ENCODE measurements around the gene FER.

FER gene

GRCh38 chr5:109223531-109223930, 475.8 kb downstream of the FER start:
- no peak for FAIRE-seq
- no peak for DNase-seq (ENCODE audit: insufficient read length, low spot score)

- FAIRE-seq (no peak), DNase-seq (ENCODE audit: insufficient read length, low spot score) (no peak)
Observed at GRCh38 chr5:109224276-109224882, 476.7 kb downstream of the FER start.

- FAIRE-seq: no peak
Observed at GRCh38 chr5:109225716-109226625, 478.3 kb downstream of the FER start.

GRCh38 chr5:109230369-109230768, 482.7 kb downstream of the FER start:
- no peak for DNase-seq (ENCODE audit: insufficient read length, low spot score)
- no peak for FAIRE-seq

More at GRCh38 chr5:109225716-109226625, 478.3 kb downstream of the FER start:
- DNase-seq (ENCODE audit: insufficient read length, low spot score): no peak

- DNase-seq (ENCODE audit: insufficient read length, low spot score) (no peak), FAIRE-seq (no peak)
Observed at GRCh38 chr5:109231331-109231730, 483.6 kb downstream of the FER start.

- no peak for DNase-seq (ENCODE audit: insufficient read length, low spot score)
- FAIRE-seq: no peak
Observed at GRCh38 chr5:109234381-109234780, 486.7 kb downstream of the FER start.

- DNase-seq (ENCODE audit: insufficient read length, low spot score) (no peak), FAIRE-seq (no peak)
Observed at GRCh38 chr5:109239456-109239855, 491.8 kb downstream of the FER start.

GRCh38 chr5:109242518-109242917, 494.8 kb downstream of the FER start:
- no peak for FAIRE-seq
- DNase-seq (ENCODE audit: insufficient read length, low spot score): no peak

- DNase-seq (ENCODE audit: insufficient read length, low spot score) (no peak), FAIRE-seq (no peak)
Observed at GRCh38 chr5:109246395-109246794, 498.7 kb downstream of the FER start.
